SU-DHL-6 (cell line): ENCODE measurements around the gene RETREG2.

ENCODE experiments used
- H2AFZ ChIP-seq: fragments of 200-600 bp; sonication (generic); 2 replicates; pipeline ENCODE4 v1.6.1; 2014; ENCODE audit warnings: low read depth, mild to moderate bottlenecking, moderate library complexity, mixed read lengths, antibody characterized with exemption, low read length; ENCODE audit not compliant: severe bottlenecking
- H3F3A ChIP-seq: fragments of 200-600 bp; shearing (Covaris generic); 2 replicates; pipeline ENCODE4 v1.6.0; 2016; ENCODE audit warnings: antibody characterized with exemption, mild to moderate bottlenecking; ENCODE audit not compliant: insufficient read depth
- H3K27ac ChIP-seq: fragments of 200-600 bp; sonication (generic); 2 replicates; pipeline ENCODE4 v1.5.1; 2016; ENCODE audit warnings: low read depth, mild to moderate bottlenecking, low read length, moderate library complexity, mixed read lengths
- H3K27me3 ChIP-seq: fragments of 200-600 bp; sonication (generic), shearing (Covaris generic); 2 replicates; pipeline ENCODE4 v1.6.0; 2014; ENCODE audit warnings: mild to moderate bottlenecking, low read length
- H3K36me3 ChIP-seq: fragments of 200-600 bp; sonication (generic); 2 replicates; pipeline ENCODE4 v1.6.1; 2014; ENCODE audit warnings: mild to moderate bottlenecking, low read length, mixed read lengths
- H3K4me2 ChIP-seq: fragments of 300-600, 200-600 bp; shearing (Covaris generic), sonication (generic); 2 replicates; pipeline ENCODE4 v1.6.0; 2014; ENCODE audit warnings: low read length, low read depth, mild to moderate bottlenecking; ENCODE audit not compliant: poor library complexity, severe bottlenecking
- H3K4me3 ChIP-seq: fragments of 200-600 bp; sonication (generic); 2 replicates; pipeline ENCODE4 v1.5.1; 2014; ENCODE audit warnings: antibody characterized with exemption, low read length, mild to moderate bottlenecking, mixed read lengths; ENCODE audit not compliant: insufficient read depth, poor library complexity, severe bottlenecking
- H3K79me2 ChIP-seq: fragments of 200-600 bp; sonication (generic); 2 replicates; pipeline ENCODE4 v1.6.1; 2014; ENCODE audit warnings: mild to moderate bottlenecking, low read length, moderate library complexity; ENCODE audit not compliant: insufficient read depth
- H3K9ac ChIP-seq: fragments of 200-600 bp; sonication (generic); 2 replicates; pipeline ENCODE4 v1.7.0; 2014; ENCODE audit warnings: mild to moderate bottlenecking, low read length
- H3K9me2 ChIP-seq: fragments of 200-600 bp; sonication (generic); replicated peaks from 2 replicates; pipeline ENCODE4 v1.6.1; 2014; ENCODE audit warnings: low read length; ENCODE audit not compliant: insufficient read depth
- H3K9me3 ChIP-seq: fragments of 200-600 bp; sonication (generic); 2 replicates; pipeline ENCODE4 v1.6.1; 2014; ENCODE audit warnings: low read length, mixed read lengths; ENCODE audit not compliant: insufficient read depth
- H4K20me1 ChIP-seq: fragments of 200-600 bp; sonication (generic); 2 replicates; pipeline ENCODE4 v1.6.1; 2014; ENCODE audit warnings: low read depth, mild to moderate bottlenecking, antibody characterized with exemption, low read length, moderate library complexity, mixed read lengths
- EZH2phosphoT487 ChIP-seq: fragments of 200-600 bp; sonication (generic), shearing (Covaris generic); conservative IDR thresholded peaks from 2 replicates; pipeline ENCODE4 v1.6.1; 2018; ENCODE audit warnings: mild to moderate bottlenecking, antibody characterized with exemption, low read length, moderate library complexity, mixed read lengths
- TF ChIP-seq, protein P1 (sequence below): fragments of 200-600 bp; sonication (generic); IDR thresholded peaks from one replicate; pipeline ENCODE4 v1.5.1; 2017; ENCODE audit warnings: antibody characterized with exemption, mild to moderate bottlenecking, low read length, moderate library complexity; ENCODE audit not compliant: insufficient read depth, poor library complexity, severe bottlenecking

Gene RETREG2

DNA sequence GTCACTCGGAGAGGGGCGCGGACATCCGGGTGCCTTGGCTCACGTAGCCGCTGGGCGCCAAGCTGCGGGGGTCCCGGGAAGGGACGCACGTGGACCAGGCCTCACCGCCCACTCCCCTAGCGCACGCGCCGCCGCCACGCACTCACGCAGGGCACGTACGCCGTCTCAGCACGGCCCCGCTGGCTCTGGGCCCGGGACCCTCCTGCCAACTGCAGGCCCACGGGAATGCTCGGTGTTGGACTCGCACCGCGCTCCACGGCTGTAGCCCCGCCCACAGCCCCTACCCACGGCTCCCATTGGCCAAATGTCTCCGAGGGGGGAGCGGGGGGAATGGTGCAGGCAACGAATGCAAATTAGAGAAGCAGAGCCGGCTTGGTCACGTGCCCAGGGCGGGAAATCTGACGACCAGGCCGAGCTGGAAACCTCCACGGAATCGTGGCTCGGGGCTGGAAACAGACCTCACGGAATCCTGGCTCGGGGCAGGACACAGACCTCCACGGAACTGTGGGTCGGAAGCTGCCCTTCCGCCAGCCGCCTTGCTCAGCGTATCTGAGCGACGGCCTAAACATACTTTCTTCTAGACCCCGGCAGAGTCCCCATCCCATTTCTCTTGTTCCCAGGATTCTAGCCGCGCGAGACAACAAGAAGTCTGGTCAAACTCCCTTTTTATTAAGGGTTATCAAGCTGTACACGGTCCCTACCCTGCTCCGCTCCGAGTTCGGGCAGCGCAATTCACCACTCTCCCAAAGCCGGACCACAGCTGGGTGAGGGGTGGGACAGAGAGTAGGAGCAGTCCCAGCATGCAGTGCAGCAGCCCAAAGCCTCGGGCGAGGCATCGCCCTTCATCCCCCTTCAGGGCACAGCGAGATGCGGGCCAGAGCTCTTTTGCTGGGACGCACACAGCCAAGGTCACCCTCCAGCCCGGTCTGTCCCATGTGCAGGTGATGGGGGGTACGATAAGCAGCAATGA, 40.9 kb downstream of the RETREG2 start, which contains the start of gene ABCB6:
Gene ABCB6, minus strand, starts transcription at position 227 of the 970 bp plus-strand sequence. CDS start 285 bp downstream, outside the sequence.
- peak within 1 kb of the TSS; percentile 50 for H3K9ac ChIP-seq
- H3K27me3 ChIP-seq = no peaks in the 10 kb centered on the region
- no peak for TF ChIP-seq EZH2phosphoT487
- TF ChIP-seq, protein P1, sequence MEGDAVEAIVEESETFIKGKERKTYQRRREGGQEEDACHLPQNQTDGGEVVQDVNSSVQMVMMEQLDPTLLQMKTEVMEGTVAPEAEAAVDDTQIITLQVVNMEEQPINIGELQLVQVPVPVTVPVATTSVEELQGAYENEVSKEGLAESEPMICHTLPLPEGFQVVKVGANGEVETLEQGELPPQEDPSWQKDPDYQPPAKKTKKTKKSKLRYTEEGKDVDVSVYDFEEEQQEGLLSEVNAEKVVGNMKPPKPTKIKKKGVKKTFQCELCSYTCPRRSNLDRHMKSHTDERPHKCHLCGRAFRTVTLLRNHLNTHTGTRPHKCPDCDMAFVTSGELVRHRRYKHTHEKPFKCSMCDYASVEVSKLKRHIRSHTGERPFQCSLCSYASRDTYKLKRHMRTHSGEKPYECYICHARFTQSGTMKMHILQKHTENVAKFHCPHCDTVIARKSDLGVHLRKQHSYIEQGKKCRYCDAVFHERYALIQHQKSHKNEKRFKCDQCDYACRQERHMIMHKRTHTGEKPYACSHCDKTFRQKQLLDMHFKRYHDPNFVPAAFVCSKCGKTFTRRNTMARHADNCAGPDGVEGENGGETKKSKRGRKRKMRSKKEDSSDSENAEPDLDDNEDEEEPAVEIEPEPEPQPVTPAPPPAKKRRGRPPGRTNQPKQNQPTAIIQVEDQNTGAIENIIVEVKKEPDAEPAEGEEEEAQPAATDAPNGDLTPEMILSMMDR = no peak
- no peaks in the 10 kb centered on the region for H4K20me1 ChIP-seq
- H3K36me3 ChIP-seq = no peaks in the 10 kb centered on the region
- no peaks in the 10 kb centered on the region for H3K79me2 ChIP-seq
- H3K27ac ChIP-seq = no peak within 1 kb of the TSS
- H3K9me2 ChIP-seq = no peaks in the 10 kb centered on the region
- peak within 1 kb of the TSS; percentile 46 for H3K4me3 ChIP-seq
- no peaks in the 10 kb centered on the region for H3F3A ChIP-seq
- H2AFZ ChIP-seq = peak within 1 kb of the TSS; percentile 13
- H3K4me2 ChIP-seq = peak within 1 kb of the TSS; percentile 58
- H3K9me3 ChIP-seq = no peaks in the 10 kb centered on the region

DNA sequence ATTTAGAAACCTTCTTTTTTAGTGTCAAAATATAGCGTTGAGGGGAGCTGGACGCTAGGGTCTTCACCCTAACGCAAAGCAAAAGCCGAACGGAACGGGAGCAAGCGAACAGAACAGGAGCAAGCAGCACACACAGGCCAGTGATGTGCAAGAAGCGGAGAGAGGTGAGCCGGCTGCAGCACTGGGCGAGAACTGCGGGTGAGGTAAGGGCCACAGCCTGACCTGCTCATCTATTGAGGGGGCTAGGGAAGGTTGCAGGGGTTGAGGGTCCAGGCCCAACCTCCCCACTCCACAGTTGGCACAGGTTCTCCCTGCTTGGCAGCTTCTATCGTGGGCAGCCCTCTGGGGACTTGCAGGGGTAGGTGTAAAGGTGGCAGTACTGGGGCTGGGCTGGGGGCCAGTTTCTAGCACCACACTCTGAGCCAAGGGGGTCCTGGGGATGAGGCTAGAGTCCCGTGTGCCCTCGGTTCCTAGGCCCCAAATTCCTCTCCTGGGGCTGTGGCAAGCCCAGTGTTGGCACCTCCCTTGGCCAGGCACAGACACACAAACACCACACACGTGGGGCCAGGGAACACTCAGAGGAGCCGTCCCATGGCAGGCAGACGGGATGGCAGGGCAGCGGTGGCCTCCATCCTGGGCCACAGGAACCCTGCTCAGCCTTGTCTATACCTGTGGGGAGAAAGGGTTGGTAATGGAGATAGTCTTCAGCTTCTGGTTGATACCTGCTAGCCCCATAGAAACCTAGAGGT, 41.9 kb downstream of the RETREG2 start:
- Histone ChIP-seq H3K9ac (no peak overlapping the region), H3K36me3 (no peaks in the 10 kb centered on the region), H3K4me2 (no peak overlapping the region), H3K27ac (no peak overlapping the region), H3K9me2 (no peaks in the 10 kb centered on the region), H2AFZ (no peak overlapping the region), H3F3A (no peaks in the 10 kb centered on the region), H3K79me2 (no peaks in the 10 kb centered on the region), H3K9me3 (no peaks in the 10 kb centered on the region), H3K4me3 (no peak overlapping the region), H3K27me3 (no peaks in the 10 kb centered on the region), H4K20me1 (no peaks in the 10 kb centered on the region)
- TF ChIP-seq EZH2phosphoT487 = no peak
- TF ChIP-seq, protein P1 = no peak

DNA sequence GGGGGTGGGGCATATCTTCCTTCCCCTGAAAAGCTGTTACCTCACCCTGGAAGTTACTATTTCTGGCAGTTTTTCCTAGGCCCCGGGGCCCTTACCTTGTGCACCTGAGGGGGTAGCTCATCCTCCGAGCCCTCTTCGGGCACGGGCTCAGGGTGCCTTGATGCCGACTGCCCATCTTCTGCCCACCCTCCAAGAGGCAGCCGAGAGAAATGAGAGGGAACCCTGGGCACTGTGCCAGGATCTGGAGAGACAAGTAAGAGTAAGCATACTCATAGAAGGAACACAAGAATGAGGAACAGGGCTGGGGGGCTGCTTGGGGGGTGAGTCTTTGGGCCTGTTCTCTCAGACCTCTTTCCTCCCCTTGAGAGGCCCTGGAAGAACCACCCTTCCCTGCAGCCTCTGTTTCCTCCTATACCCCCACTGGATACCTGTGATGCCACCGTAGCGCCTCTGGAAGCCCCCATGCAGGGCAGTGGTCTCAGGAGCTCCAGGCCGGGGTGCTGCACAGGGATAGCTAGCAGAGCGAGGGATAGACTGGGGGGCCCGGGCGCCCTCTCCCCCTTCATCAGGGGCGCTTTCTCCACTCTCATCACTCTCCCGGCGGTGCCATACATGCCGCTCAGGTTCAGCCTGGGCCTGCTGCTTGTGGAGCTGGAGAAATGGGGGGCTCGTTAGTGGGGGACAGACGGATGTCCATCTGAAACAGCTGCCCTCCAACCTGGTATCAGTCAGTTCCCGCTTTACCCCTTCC, 42.8 kb downstream of the RETREG2 start:
- H3K9me2 ChIP-seq = no peaks in the 10 kb centered on the region
- no peak overlapping the region for H3K4me2 ChIP-seq
- H3K4me3 ChIP-seq = no peak overlapping the region
- no peaks in the 10 kb centered on the region for H3K9me3 ChIP-seq
- no peaks in the 10 kb centered on the region for H3K36me3 ChIP-seq
- TF ChIP-seq, protein P1 = no peak
- no peak for TF ChIP-seq EZH2phosphoT487
- H3K27ac ChIP-seq = no peak overlapping the region
- no peak overlapping the region for H2AFZ ChIP-seq
- no peaks in the 10 kb centered on the region for H4K20me1 ChIP-seq
- no peaks in the 10 kb centered on the region for H3F3A ChIP-seq
- no peak overlapping the region for H3K9ac ChIP-seq
- H3K27me3 ChIP-seq = no peaks in the 10 kb centered on the region
- no peaks in the 10 kb centered on the region for H3K79me2 ChIP-seq
